ENCODE data around the gene MGAT4C.

GRCh38 chr12:86241600-86241999 lies 14.6 kb downstream of the MGAT4C start:
- no peak for TF ChIP-seq CTCF (optimal IDR thresholded peaks at IDR 0.05 in 1 of 3, IDR thresholded peaks at IDR 0.05 in 1 of 3, conservative IDR thresholded peaks at IDR 0.05 in 1 of 3; ENCODE audit: extremely low read depth in 1 of 3, insufficient read depth in 2 of 3, low read length in 3 of 3)
- TF ChIP-seq EZH2 (IDR thresholded peaks at IDR 0.05; ENCODE audit: low read length), result no peak
